T1000 (cell line): ENCODE results near the gene TRAFD1.
"Not testable (repeated sequence)": the region's sequence is repeated elsewhere in the genome, so short reads cannot be mapped to it uniquely, and the experiment has no call there.

ENCODE experiments used
- DNase-seq: peaks from one replicate; lab custom pipeline; 2025; ENCODE audit warnings: mixed read lengths; lab: John Stamatoyannopoulos, UW

TRAFD1 gene

DNA sequence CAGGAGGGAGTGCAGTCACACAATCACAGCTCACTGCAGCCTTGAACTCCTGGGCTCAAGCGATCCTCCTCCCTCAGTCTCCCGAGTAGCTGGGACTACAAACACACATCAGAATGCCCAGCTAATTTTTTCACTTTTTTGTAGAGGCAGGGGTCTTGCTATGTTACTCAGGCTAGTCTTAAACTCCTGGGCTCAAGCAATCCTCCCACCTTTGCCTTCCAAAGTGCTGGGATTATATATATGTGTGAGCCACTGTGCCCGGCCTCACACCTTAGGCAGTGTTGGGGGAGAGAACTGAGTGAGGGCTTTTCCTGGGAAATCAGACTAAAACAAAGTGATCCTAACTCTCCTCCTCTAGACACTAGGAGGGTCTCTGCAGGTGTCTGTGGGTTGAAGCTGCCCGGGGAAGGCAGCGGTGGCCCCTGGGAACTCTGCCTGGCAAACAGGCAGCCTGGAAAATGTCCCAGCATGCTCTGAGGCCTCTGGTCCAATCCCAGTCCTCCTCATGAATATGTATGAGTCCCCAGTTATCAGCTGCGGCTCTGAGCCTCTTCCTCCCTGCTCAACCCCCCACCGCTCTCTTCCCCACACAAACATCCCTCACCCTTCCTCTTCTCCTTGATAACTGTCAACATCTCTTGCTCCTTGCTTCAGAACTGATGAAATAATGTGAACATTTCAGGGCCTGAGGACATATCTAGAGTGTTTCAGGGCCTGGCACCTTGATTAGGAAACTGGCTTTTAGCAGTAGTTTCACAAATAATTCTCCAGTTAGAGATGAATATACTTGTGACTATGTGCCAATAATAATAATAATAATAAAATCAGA lies 8.9 kb upstream of the TRAFD1 start:
- DNase-seq: peak; percentile 39

DNA sequence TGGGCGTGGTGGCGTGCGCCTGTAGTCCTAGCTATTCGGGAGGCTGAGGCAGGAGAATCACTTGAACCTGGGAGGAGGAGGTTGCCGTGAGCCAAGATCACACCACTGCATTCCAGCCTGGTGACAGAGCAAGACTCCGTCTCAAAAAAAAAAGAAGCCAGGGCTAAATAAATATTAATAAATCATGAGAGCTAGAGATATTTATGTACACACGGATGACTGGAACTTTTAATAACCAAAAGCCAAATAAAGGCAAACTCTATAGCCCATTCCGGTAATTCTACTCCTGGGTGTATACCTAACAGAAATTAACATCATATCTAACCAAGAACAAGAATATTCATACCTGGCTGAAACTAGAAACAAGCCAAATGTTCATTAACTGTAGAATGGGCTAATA lies 7.7 kb upstream of the TRAFD1 start:
- DNase-seq: no peak

- DNase-seq: peak; percentile 55
These were observed 3.4 kb upstream of the TRAFD1 start for GRCh38 chr12:112121780-112122565.

DNA sequence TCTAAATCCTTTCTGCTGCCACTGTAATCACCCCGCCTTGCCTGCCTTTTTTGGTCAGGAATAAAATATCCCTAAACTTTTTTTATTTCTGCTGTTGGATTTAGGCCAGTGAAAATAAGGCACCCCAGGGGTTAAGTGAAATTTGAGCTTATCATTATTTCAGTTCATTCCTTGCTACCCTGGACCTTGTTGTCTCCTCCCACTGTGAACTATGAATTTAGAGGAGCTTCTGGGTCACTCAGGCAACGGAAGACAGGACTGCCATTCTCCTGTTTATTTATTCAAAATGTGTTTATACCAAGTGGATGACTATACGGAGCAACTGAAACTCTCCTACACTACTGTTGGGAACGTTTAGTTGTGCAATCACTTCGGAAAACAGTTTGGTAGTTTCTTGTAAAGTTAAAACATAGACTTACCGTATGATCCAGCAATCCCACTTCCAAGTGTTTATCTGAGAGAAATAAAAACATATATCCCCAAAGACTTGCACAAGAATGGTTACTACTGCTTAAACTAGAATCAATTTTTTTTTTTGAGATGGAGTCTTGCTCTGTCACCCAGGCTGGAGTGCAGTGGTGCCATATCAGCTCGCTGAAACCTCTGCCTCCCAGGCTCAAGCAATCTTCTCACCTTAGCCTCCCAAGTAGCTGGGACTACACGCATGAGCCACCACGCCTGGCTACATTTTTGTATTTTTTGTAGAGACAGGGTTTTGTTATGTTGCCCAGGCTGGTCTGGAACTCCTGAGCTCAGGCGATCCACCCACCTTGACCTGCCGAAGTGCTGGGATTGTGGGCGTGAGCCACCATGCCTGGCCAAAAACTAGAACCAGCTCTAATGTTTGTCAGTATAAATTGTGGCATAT lies 2.3 kb upstream of the TRAFD1 start:
- peak; percentile 23 for DNase-seq

GRCh38 chr12:112124918-112125249 lies 476 bp upstream of the TRAFD1 start:
- DNase-seq: no peak

- DNase-seq: no peak
These were observed 659 bp downstream of the TRAFD1 start for GRCh38 chr12:112126000-112126438.

- DNase-seq: no peak
These were observed 1.6 kb downstream of the TRAFD1 start for GRCh38 chr12:112126911-112127310.

DNA sequence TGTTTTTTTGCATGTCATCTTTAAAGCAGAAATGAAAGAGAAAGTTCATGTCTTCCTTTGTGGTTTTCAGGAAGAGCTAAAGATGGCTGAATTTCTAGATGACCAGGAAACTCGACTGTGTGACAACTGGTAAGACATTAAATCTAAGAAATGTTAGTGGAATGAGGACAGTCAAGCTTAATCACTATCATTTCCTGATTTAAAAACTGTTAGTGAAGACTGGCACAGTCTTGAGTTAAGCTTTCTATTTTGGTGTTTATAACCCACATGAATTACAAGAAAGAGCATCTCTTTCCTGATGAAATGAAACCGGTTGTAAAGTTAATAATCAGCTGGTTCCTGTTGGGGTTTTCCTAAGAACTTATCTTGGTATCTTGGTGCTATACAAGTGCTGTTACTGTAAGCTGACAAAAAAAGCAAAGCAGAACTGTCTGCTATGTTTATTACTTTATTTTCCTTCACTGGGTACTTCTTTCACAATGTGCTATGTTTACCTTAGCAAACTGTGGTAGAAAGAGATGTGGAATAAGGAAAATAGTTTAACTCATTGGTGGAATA lies 5.2 kb downstream of the TRAFD1 start:
- DNase-seq: no peak

GRCh38 chr12:112131686-112132085 lies 6.3 kb downstream of the TRAFD1 start:
- no peak for DNase-seq

GRCh38 chr12:112133418-112133817 lies 8.1 kb downstream of the TRAFD1 start:
- DNase-seq: no peak

DNA sequence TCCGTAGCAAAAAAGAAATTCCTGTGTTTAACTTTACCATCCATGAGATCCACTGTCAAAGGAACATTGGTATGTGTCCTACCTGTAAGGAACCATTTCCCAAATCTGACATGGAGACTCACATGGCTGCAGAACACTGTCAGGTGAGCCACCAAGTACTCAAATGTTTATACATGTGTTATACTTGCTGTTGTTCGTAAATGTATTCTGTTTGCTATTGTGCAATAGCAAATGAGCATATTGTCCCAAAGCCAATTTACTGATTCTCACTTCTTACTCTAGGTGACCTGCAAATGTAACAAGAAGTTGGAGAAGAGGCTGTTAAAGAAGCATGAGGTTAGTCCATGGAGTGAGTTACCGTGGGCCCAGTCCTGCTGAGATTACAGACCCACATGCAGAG lies 9.4 kb downstream of the TRAFD1 start:
- DNase-seq: no peak

DNA sequence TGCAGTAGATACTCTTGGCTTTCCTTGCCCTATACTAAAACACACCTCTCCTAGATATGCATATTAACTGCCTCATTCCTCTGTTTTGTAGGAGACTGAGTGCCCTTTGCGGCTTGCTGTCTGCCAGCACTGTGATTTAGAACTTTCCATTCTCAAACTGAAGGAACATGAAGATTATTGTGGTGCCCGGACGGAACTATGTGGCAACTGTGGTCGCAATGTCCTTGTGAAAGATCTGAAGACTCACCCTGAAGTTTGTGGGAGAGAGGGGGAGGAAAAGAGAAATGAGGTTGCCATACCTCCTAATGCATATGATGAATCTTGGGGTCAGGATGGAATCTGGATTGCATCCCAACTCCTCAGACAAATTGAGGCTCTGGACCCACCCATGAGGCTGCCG lies 15.4 kb downstream of the TRAFD1 start:
- no peak for DNase-seq

DNA sequence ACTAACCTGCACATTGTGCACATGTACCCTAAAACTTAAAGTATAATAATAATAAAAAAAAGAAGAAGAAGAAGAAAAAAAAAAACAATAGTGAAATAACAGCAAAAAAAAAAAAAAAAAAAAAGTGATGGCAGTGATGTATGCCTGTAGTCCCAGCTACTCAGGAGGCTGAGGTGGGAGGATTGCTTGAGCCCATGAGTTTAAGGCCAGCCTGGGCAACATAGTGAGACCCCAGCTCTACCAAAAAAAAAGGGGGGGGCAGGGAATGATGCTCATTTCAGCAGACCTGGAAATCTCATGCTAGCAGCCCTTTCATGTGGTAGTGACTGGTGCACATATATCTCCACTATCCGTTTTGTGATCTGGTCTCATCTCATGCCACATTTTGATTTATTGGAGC lies 20.8 kb downstream of the TRAFD1 start:
- DNase-seq: no peak

- DNase-seq: no peak
These were observed 22.7 kb downstream of the TRAFD1 start for GRCh38 chr12:112148031-112148513.

GRCh38 chr12:112149596-112149995 lies 24.2 kb downstream of the TRAFD1 start:
- no peak for DNase-seq

DNA sequence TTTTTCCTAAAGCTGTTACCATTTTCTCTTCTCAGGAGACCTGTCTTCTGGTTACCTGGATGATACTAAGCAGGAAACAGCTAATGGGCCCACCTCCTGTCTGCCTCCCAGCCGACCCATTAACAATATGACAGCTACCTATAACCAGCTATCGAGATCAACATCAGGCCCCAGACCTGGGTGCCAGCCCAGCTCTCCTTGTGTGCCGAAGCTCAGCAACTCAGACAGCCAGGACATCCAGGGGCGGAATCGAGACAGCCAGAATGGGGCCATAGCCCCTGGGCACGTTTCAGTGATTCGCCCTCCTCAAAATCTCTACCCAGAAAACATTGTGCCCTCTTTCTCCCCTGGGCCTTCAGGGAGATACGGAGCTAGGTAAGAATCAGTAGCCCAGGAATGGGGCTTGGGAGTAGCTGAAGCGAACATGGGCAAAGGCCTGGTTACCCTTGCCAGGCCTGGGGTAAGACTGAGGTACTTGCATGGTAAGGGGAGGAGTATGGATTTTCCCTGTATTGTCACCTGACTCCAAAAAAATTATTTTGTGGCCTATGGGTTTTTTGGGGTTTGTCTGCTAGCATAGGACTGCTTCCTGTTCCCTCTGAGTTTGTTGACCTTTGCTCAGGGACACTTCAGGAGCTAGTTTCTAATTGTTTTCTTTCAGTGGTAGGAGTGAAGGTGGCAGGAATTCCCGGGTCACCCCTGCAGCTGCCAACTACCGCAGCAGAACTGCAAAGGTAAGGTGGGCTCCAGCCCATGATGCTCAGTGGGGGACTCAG lies 26.6 kb downstream of the TRAFD1 start:
- no peak for DNase-seq

- no peak for DNase-seq
These were observed 28.0 kb downstream of the TRAFD1 start for GRCh38 chr12:112153181-112153892.

GRCh38 chr12:112153893-112154219 lies 28.5 kb downstream of the TRAFD1 start:
- no peak for DNase-seq

- not testable (repeated sequence) for DNase-seq
These were observed 33.2 kb downstream of the TRAFD1 start for GRCh38 chr12:112158461-112159145.

- no peak for DNase-seq
These were observed 33.8 kb downstream of the TRAFD1 start for GRCh38 chr12:112159146-112159541.
